B cell (primary cell): ENCODE results near the gene SNED1. TPM values are rescaled to one million over a fixed set of nuclear protein-coding genes. Genes with fewer than 3 reads are reported as not detected.

ENCODE experiments used
- ATAC-seq: fragments of 200-7000 bp; cut with Tn5 transposase; one replicate; pipeline ENCODE4 v1.10.0; 2021; ENCODE audit warnings: low read depth, mild to moderate bottlenecking, moderate number of reproducible peaks, moderate library complexity
- CTCF ChIA-PET: fragments of 350-600 bp; sonication (Branson Sonifier 250); formaldehyde crosslinking; loops from one replicate; lab custom pipeline; 2021; ENCODE audit warnings: antibody characterized with exemption, inconsistent platforms; lab: Charles Lee
- POLR2A ChIA-PET: fragments of 350-600 bp; sonication (Branson Sonifier 250); formaldehyde crosslinking; loops from one replicate; lab custom pipeline; 2021; ENCODE audit warnings: antibody characterized with exemption; lab: Charles Lee
- DNase-seq: peaks from one replicate; pipeline ENCODE4 v3.0.0; 2013
- H2AFZ ChIP-seq: 2 replicates; pipeline ENCODE4 v1.6.1; 2012; ENCODE audit warnings: mild to moderate bottlenecking, low read depth, low read length; ENCODE audit not compliant: insufficient read depth, poor library complexity, severe bottlenecking
- H3K27ac ChIP-seq, 2 donors: 1 replicate in 1 of 2; 2 replicates in 1 of 2; pipeline ENCODE4 v1.5.1; 2012 to 2013; ENCODE audit warnings: low read length in 2 of 2, mild to moderate bottlenecking in 2 of 2, moderate library complexity in 1 of 2
- H3K27me3 ChIP-seq, 4 experiments: fragments of 200-600 bp in 1 of 4; sonication (generic) in 1 of 4; replicated peaks in 1 of 4; 1 replicate in 2 of 4; 2 replicates in 2 of 4; pipeline versions ENCODE4 v1.6.1 to v1.7.0; 2013 to 2016; ENCODE audit warnings: low read length in 3 of 4, mild to moderate bottlenecking in 2 of 4, mixed read lengths in 1 of 4, moderate library complexity in 1 of 4; ENCODE audit not compliant: insufficient read depth in 4 of 4, control insufficient read depth in 3 of 4; ENCODE audit errors: control extremely low read depth in 1 of 4
- H3K36me3 ChIP-seq, 2 experiments: replicated peaks in 1 of 2; 1 replicate in 1 of 2; 2 replicates in 1 of 2; pipeline versions ENCODE4 v1.6.1 to v1.7.1; 2013; ENCODE audit warnings: low read length in 1 of 2; ENCODE audit not compliant: insufficient read depth in 2 of 2, control insufficient read depth in 1 of 2; ENCODE audit errors: control extremely low read depth in 1 of 2, extremely low read depth in 1 of 2
- H3K4me1 ChIP-seq, 2 donors: fragments of 200-600 bp in 1 of 2; sonication (generic) in 1 of 2; 1 replicate in 1 of 2; 2 replicates in 1 of 2; pipeline versions ENCODE4 v1.5.1 to v1.6.1; 2013 to 2017; ENCODE audit warnings: low read length in 2 of 2; ENCODE audit not compliant: control insufficient read depth in 2 of 2, insufficient read depth in 2 of 2
- H3K4me2 ChIP-seq: replicated peaks from 2 replicates; pipeline ENCODE3; 2012; ENCODE audit warnings: mild to moderate bottlenecking, low read depth, low read length; ENCODE audit not compliant: poor library complexity, severe bottlenecking
- H3K4me3 ChIP-seq, 5 experiments: fragments of 200-600 bp in 1 of 5; sonication (generic) in 1 of 5; 1 replicate in 3 of 5; 2 replicates in 2 of 5; pipeline versions ENCODE4 v1.5.1 to v1.7.0; 2011 to 2016; ENCODE audit warnings: low read length in 4 of 5, mild to moderate bottlenecking in 4 of 5, low read depth in 2 of 5, control low read depth in 1 of 5, moderate library complexity in 1 of 5; ENCODE audit not compliant: insufficient read depth in 1 of 5; ENCODE audit errors: control extremely low read depth in 1 of 5, extremely low read depth in 1 of 5
- H3K79me2 ChIP-seq: fragments of 200-600 bp; sonication (generic); one replicate; pipeline ENCODE4 v1.6.0; 2016; ENCODE audit warnings: low read length; ENCODE audit not compliant: control insufficient read depth, insufficient read depth
- H3K9ac ChIP-seq: fragments of 200-600 bp; sonication (generic); 2 replicates; pipeline ENCODE4 v1.6.1; 2017; ENCODE audit warnings: mild to moderate bottlenecking, low read length, moderate library complexity
- H3K9me3 ChIP-seq, 3 donors: one replicate each; pipeline versions ENCODE4 v1.6.1 to v1.7.1; 2013; ENCODE audit warnings: low read length in 2 of 3; ENCODE audit not compliant: control insufficient read depth in 2 of 3, insufficient read depth in 1 of 3; ENCODE audit errors: control extremely low read depth in 1 of 3
- H4K20me1 ChIP-seq: 2 replicates; pipeline ENCODE4 v1.6.0; 2012; ENCODE audit warnings: mild to moderate bottlenecking, low read length; ENCODE audit not compliant: insufficient read depth, control insufficient read depth, poor library complexity, severe bottlenecking
- H3K27ac Mint-ChIP-seq: one replicate; pipeline ENCODE4 v1.8.0; 2021; ENCODE audit warnings: mixed read lengths
- H3K27me3 Mint-ChIP-seq: one replicate; pipeline ENCODE4 v1.8.0; 2021; ENCODE audit warnings: mixed read lengths
- H3K4me1 Mint-ChIP-seq: one replicate; pipeline ENCODE4 v1.8.0; 2021; ENCODE audit warnings: mixed read lengths
- H3K4me3 Mint-ChIP-seq: one replicate; pipeline ENCODE4 v1.8.0; 2021; ENCODE audit warnings: mixed read lengths
- H3K9me3 Mint-ChIP-seq: one replicate; pipeline ENCODE4 v1.8.0; 2022; ENCODE audit warnings: mixed read lengths; ENCODE audit not compliant: insufficient read depth
- CTCF ChIP-seq: fragments of 200-600 bp; IDR thresholded peaks from one replicate; pipeline ENCODE4 v1.8.0; 2022; ENCODE audit warnings: antibody characterized with exemption, mild to moderate bottlenecking
- EZH2 ChIP-seq: IDR thresholded peaks from 2 replicates; pipeline ENCODE4 v1.6.1; 2012; ENCODE audit warnings: borderline replicate concordance, low read depth, mild to moderate bottlenecking, moderate library complexity, low read length; ENCODE audit not compliant: insufficient read depth, poor library complexity, severe bottlenecking
- WGBS: methylation state at CpG from one replicate; pipeline ENCODE4 v1.1.5; 2013; ENCODE audit warnings: missing lambda C conversion rate; ENCODE audit not compliant: insufficient coverage; 5-methylcytosine and 5-hydroxymethylcytosine counted together
- intact Hi-C: fragments of 100-400 bp; cut with micrococcal nuclease; formaldehyde crosslinking; loops from one replicate; pipeline ENCODE4 v1.10.0; 2022
- polyA plus RNA-seq: library from polyadenylated mRNA; depleted of rRNA; stranded (reverse); fragments of >200 nt; gene quantifications from 2 replicates; pipeline ENCODE4 v1.2.3, GENCODE V29; 2012
- total RNA-seq, 2 donors: library from RNA; stranded (reverse); fragments of 120-200 nt in 1 of 2; gene quantifications; 1 replicate in 1 of 2; 2 replicates in 1 of 2; pipeline versions ENCODE4 v1.2.3 to v1.2.4, GENCODE V29; 2013 to 2022

SNED1 gene
- total and polyA plus RNA-seq, 2 donors (not counting 1 experiment from before 2014, with no cell fraction given), result 25.5 to 336 TPM

GRCh38 chr2:241051578-241052487 is 53.4 kb downstream of the SNED1 start:
- no peaks in the 10 kb centered on the region for H3K4me1 Mint-ChIP-seq
- ChIA-PET CTCF (no interaction called here), POLR2A (no interaction called here)
- WGBS, result 91% methylated on average over 31 of the region's 33 CpGs
- H3K79me2 ChIP-seq, result no peaks in the 10 kb centered on the region
- peak overlapping the region; percentile 5 for H3K4me2 ChIP-seq
- no peaks in the 10 kb centered on the region for H3K27me3 Mint-ChIP-seq
- no peak overlapping the region for H3K27ac ChIP-seq
- H3K27me3 ChIP-seq, result no peaks in the 10 kb centered on the region
- no peaks in the 10 kb centered on the region for H4K20me1 ChIP-seq
- H3K4me1 ChIP-seq, result peaks cover 0 to 7% of the 10 kb centered on the region in 2 donors
- intact Hi-C loops, result no loop called here
- H3K9me3 ChIP-seq, result no peaks in the 10 kb centered on the region
- no peaks in the 10 kb centered on the region for H3K9me3 Mint-ChIP-seq
- TF ChIP-seq EZH2, result no peak
- TF ChIP-seq CTCF, result no peak
- no peak for ATAC-seq
- no peak overlapping the region for H2AFZ ChIP-seq
- H3K9ac ChIP-seq, result no peak overlapping the region
- peaks cover 0 to 15% of the 10 kb centered on the region in 2 experiments for H3K36me3 ChIP-seq
- H3K4me3 ChIP-seq, result no peak overlapping the region
- no peak overlapping the region for H3K4me3 Mint-ChIP-seq
- no peak for DNase-seq
- no peak overlapping the region for H3K27ac Mint-ChIP-seq

GRCh38 chr2:241052677-241053360 is 54.4 kb downstream of the SNED1 start:
- no peaks in the 10 kb centered on the region for H3K27me3 Mint-ChIP-seq
- Histone ChIP-seq H4K20me1 (no peaks in the 10 kb centered on the region), H3K79me2 (no peaks in the 10 kb centered on the region), H3K27ac (no peak overlapping the region), H3K4me3 (no peak overlapping the region), H3K9me3 (no peaks in the 10 kb centered on the region), H2AFZ (no peak overlapping the region), H3K36me3 (peaks cover 0 to 15% of the 10 kb centered on the region in 2 experiments), H3K9ac (no peak overlapping the region), H3K27me3 (no peaks in the 10 kb centered on the region), H3K4me2 (no peak overlapping the region), H3K4me1 (peaks cover 0 to 7% of the 10 kb centered on the region in 2 donors)
- no peaks in the 10 kb centered on the region for H3K4me1 Mint-ChIP-seq
- intact Hi-C loops, result no loop called here
- no peak for DNase-seq
- no peak overlapping the region for H3K4me3 Mint-ChIP-seq
- CTCF ChIA-PET, result no interaction called here
- POLR2A ChIA-PET, result no interaction called here
- WGBS, result 98% methylated on average over 29 of the region's 31 CpGs
- H3K9me3 Mint-ChIP-seq, result no peaks in the 10 kb centered on the region
- no peak overlapping the region for H3K27ac Mint-ChIP-seq
- no peak for ATAC-seq
- TF ChIP-seq EZH2, result no peak
- TF ChIP-seq CTCF, result no peak
